HepG2 (cell line): ENCODE data around the gene H2AZ1. TPM values are rescaled to one million over a fixed set of nuclear protein-coding genes. Genes with fewer than 3 reads are reported as not detected.

Experiments
- CBX5 ChIP-seq: sonication (generic); formaldehyde crosslinking; IDR thresholded peaks from 2 replicates; pipeline ENCODE4 v1.4.0; 2020; ENCODE audit warnings: missing genetic modification reagents, borderline replicate concordance
- ELF4 ChIP-seq: sonication (generic); formaldehyde crosslinking; IDR thresholded peaks from 2 replicates; pipeline ENCODE4 v1.5.0; 2020; ENCODE audit warnings: missing genetic modification reagents, mild to moderate bottlenecking, moderate library complexity, borderline replicate concordance
- KDM4B ChIP-seq: sonication (generic); formaldehyde crosslinking; IDR thresholded peaks from 2 replicates; pipeline ENCODE4 v1.4.0; 2020; ENCODE audit warnings: missing genetic modification reagents
- MIER3 ChIP-seq: IDR thresholded peaks from 2 replicates; pipeline ENCODE4 v1.6.1; 2016; ENCODE audit warnings: missing compliant biosample characterization, borderline replicate concordance
- PAX8 ChIP-seq: sonication (generic); formaldehyde crosslinking; IDR thresholded peaks from 2 replicates; pipeline ENCODE4 v1.8.0; 2022; ENCODE audit warnings: mild to moderate bottlenecking, missing genetic modification reagents, borderline replicate concordance
- PCBP1 ChIP-seq: fragments of 200-400 bp; formaldehyde crosslinking; IDR thresholded peaks from 2 replicates; pipeline ENCODE4 v1.6.1; 2017; ENCODE audit warnings: mild to moderate bottlenecking, low read depth, low read length, borderline replicate concordance
- RBFOX2 ChIP-seq: fragments of 200-400 bp; formaldehyde crosslinking; IDR thresholded peaks from 2 replicates; pipeline ENCODE4 v1.6.1; 2017; ENCODE audit warnings: low read depth, mild to moderate bottlenecking, low read length
- RELA ChIP-seq: sonication (generic); formaldehyde crosslinking; IDR thresholded peaks from 2 replicates; pipeline ENCODE4 v1.4.0; 2020; ENCODE audit warnings: missing genetic modification reagents
- SP140L ChIP-seq: sonication (generic); formaldehyde crosslinking; IDR thresholded peaks from 2 replicates; pipeline ENCODE4 v1.4.0; 2020; ENCODE audit warnings: missing genetic modification reagents, borderline replicate concordance
- SP4 ChIP-seq: sonication (generic); formaldehyde crosslinking; IDR thresholded peaks from 2 replicates; pipeline ENCODE4 v1.8.1; 2023; ENCODE audit warnings: mild to moderate bottlenecking, missing genetic modification reagents
- TAF1 ChIP-seq: sonication (generic); formaldehyde crosslinking; IDR thresholded peaks from 2 replicates; pipeline ENCODE4 v1.4.0; 2020; ENCODE audit warnings: missing genetic modification reagents
- TBP ChIP-seq: sonication (generic); formaldehyde crosslinking; IDR thresholded peaks from 2 replicates; pipeline ENCODE4 v1.5.0; 2020; ENCODE audit warnings: missing genetic modification reagents
- TCF12 ChIP-seq, 2 experiments: fragments of 450-650 bp in 1 of 2; sonication (generic) in 1 of 2; formaldehyde crosslinking in 1 of 2; IDR thresholded peaks; 2 replicates each; pipeline versions ENCODE4 v1.6.1 to v1.8.0; 2017 to 2022; ENCODE audit warnings: antibody characterized with exemption in 1 of 2, mild to moderate bottlenecking in 1 of 2, missing genetic modification reagents in 1 of 2, moderate library complexity in 1 of 2
- ZBTB7A ChIP-seq: sonication (generic); formaldehyde crosslinking; IDR thresholded peaks from 2 replicates; pipeline ENCODE4 v1.8.0; 2022; ENCODE audit warnings: mild to moderate bottlenecking, missing genetic modification reagents
- ZC3H4 ChIP-seq: sonication (generic); formaldehyde crosslinking; IDR thresholded peaks from 2 replicates; pipeline ENCODE4 v1.4.0; 2020; ENCODE audit warnings: missing genetic modification reagents, borderline replicate concordance
- ZNF225 ChIP-seq: sonication (generic); formaldehyde crosslinking; IDR thresholded peaks from 2 replicates; pipeline ENCODE4 v1.4.0; 2020; ENCODE audit warnings: mild to moderate bottlenecking, missing genetic modification reagents
- ZNF343 ChIP-seq: sonication (generic); formaldehyde crosslinking; IDR thresholded peaks from 2 replicates; pipeline ENCODE4 v1.4.0; 2020; ENCODE audit warnings: mild to moderate bottlenecking, missing genetic modification reagents
- polyA plus RNA-seq, 8 experiments: library from polyadenylated mRNA; depleted of rRNA in 3 of 8; stranded (reverse) in 7 of 8; unstranded in 1 of 8; fragments of >200 nt; fragmentation: Illumina TruSeq in 4 of 8; extraction: Trizol in 4 of 8; gene quantifications; 2 replicates each; pipeline versions ENCODE4 v1.2.1 to v1.2.3, GENCODE V29; 2011 to 2016; ENCODE audit warnings: low read depth in 4 of 8, missing spikeins in 1 of 8, mixed read lengths in 1 of 8; ENCODE audit not compliant: insufficient read depth in 1 of 8
- total RNA-seq, 5 experiments: library from RNA; depleted of rRNA; stranded (reverse); fragments of >200 nt; fragmentation: Illumina TruSeq; extraction: Trizol; gene quantifications; 2 replicates each; pipeline ENCODE4 v1.2.3, GENCODE V29; 2016; ENCODE audit warnings: low read depth in 1 of 5
- TF ChIP-seq, protein P1 (sequence below): sonication (generic); formaldehyde crosslinking; IDR thresholded peaks from 2 replicates; pipeline ENCODE4 v1.4.0; 2020; ENCODE audit warnings: mild to moderate bottlenecking, missing genetic modification reagents, borderline replicate concordance
- TF ChIP-seq, protein P2 (sequence below): sonication (generic); formaldehyde crosslinking; IDR thresholded peaks from 2 replicates; pipeline ENCODE4 v1.5.0; 2020; ENCODE audit warnings: mild to moderate bottlenecking, missing genetic modification reagents, moderate library complexity
- TF ChIP-seq, protein P3 (sequence below): sonication (generic); formaldehyde crosslinking; IDR thresholded peaks from 2 replicates; pipeline ENCODE4 v1.5.1; 2020; ENCODE audit warnings: mild to moderate bottlenecking, moderate library complexity, missing genetic modification reagents
- TF ChIP-seq, protein P4 (sequence below): sonication (generic); formaldehyde crosslinking; IDR thresholded peaks from 2 replicates; pipeline ENCODE4 v1.8.1; 2023; ENCODE audit warnings: mild to moderate bottlenecking, missing genetic modification reagents, borderline replicate concordance

H2AZ1 gene
- total and polyA plus RNA-seq, 2 of the 13 experiments (the other 11 are each of a cell fraction or from before 2014, with no cell fraction given): 301 to 574 TPM

DNA sequence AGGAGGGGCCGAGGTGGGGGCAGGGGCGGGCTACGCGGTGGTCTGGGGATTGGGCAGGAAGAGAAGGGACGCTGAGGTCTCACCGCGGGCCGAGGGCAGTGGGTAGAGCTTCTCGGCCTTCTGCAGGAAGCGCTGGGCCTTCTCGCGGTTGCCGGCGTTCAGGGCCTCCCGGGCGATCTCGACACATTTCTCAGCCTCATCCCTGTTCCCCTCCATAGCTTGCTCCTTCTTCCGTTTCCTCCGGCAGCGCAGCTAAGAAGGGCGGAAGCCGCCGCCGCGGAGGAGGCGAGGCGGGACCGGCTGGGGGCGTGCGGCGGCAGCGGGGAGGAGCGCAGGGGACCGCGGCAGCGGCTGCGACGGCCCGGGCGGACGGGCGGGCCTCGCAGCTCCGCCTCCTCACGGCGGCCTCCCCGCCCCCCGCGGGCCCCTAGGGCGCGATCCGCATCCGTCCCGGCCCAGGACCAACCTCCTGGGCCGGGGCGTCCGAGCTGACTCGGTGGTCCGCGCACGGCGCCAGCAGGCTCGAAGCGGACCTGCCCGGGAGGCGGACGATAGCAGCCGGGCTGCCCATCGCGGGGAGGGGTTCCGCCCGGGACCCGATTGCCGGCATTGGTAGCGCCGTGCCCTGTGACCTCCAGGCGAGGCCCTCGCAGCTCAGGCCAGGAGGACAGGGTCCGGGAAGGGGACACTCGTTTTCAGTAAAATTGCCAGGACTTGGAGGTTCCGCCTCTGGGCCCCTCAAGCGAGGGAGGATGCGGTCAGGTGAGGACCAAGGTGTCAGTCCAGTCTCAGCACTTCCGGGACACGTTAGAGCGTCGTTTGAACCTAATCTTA, 3.5 kb downstream of the H2AZ1 start, which contains the start of gene DNAJB14 (continued):
- TF ChIP-seq, protein P1, sequence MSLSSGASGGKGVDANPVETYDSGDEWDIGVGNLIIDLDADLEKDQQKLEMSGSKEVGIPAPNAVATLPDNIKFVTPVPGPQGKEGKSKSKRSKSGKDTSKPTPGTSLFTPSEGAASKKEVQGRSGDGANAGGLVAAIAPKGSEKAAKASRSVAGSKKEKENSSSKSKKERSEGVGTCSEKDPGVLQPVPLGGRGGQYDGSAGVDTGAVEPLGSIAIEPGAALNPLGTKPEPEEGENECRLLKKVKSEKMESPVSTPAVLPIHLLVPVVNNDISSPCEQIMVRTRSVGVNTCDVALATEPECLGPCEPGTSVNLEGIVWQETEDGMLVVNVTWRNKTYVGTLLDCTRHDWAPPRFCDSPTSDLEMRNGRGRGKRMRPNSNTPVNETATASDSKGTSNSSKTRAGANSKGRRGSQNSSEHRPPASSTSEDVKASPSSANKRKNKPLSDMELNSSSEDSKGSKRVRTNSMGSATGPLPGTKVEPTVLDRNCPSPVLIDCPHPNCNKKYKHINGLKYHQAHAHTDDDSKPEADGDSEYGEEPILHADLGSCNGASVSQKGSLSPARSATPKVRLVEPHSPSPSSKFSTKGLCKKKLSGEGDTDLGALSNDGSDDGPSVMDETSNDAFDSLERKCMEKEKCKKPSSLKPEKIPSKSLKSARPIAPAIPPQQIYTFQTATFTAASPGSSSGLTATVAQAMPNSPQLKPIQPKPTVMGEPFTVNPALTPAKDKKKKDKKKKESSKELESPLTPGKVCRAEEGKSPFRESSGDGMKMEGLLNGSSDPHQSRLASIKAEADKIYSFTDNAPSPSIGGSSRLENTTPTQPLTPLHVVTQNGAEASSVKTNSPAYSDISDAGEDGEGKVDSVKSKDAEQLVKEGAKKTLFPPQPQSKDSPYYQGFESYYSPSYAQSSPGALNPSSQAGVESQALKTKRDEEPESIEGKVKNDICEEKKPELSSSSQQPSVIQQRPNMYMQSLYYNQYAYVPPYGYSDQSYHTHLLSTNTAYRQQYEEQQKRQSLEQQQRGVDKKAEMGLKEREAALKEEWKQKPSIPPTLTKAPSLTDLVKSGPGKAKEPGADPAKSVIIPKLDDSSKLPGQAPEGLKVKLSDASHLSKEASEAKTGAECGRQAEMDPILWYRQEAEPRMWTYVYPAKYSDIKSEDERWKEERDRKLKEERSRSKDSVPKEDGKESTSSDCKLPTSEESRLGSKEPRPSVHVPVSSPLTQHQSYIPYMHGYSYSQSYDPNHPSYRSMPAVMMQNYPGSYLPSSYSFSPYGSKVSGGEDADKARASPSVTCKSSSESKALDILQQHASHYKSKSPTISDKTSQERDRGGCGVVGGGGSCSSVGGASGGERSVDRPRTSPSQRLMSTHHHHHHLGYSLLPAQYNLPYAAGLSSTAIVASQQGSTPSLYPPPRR (CRISPR knock-in tag): peak; percentile 39; the same call in 1 of the 2 replicates
- TF ChIP-seq, protein P2, sequence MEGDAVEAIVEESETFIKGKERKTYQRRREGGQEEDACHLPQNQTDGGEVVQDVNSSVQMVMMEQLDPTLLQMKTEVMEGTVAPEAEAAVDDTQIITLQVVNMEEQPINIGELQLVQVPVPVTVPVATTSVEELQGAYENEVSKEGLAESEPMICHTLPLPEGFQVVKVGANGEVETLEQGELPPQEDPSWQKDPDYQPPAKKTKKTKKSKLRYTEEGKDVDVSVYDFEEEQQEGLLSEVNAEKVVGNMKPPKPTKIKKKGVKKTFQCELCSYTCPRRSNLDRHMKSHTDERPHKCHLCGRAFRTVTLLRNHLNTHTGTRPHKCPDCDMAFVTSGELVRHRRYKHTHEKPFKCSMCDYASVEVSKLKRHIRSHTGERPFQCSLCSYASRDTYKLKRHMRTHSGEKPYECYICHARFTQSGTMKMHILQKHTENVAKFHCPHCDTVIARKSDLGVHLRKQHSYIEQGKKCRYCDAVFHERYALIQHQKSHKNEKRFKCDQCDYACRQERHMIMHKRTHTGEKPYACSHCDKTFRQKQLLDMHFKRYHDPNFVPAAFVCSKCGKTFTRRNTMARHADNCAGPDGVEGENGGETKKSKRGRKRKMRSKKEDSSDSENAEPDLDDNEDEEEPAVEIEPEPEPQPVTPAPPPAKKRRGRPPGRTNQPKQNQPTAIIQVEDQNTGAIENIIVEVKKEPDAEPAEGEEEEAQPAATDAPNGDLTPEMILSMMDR (CRISPR knock-in tag): peak; percentile 4; the same call in 1 of the 2 replicates
- TF ChIP-seq, protein P3, sequence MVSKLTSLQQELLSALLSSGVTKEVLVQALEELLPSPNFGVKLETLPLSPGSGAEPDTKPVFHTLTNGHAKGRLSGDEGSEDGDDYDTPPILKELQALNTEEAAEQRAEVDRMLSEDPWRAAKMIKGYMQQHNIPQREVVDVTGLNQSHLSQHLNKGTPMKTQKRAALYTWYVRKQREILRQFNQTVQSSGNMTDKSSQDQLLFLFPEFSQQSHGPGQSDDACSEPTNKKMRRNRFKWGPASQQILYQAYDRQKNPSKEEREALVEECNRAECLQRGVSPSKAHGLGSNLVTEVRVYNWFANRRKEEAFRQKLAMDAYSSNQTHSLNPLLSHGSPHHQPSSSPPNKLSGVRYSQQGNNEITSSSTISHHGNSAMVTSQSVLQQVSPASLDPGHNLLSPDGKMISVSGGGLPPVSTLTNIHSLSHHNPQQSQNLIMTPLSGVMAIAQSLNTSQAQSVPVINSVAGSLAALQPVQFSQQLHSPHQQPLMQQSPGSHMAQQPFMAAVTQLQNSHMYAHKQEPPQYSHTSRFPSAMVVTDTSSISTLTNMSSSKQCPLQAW (CRISPR knock-in tag): no peak
- TF ChIP-seq TBP (CRISPR knock-in tag) (no peak), CBX5 (CRISPR knock-in tag) (no peak), ZBTB7A (CRISPR knock-in tag) (no peak), MIER3 (CRISPR knock-in tag) (no peak), TAF1 (CRISPR knock-in tag) (peak; percentile 54; the same call in 1 of the 2 replicates), SP4 (0 out of 2 replicates have a peak, but pooled peaks have one; percentile 24), RBFOX2 (peak; percentile 90), TCF12 (IDR thresholded peaks at IDR 0.05) (no peak), TCF12 (CRISPR knock-in tag; IDR thresholded peaks at IDR 0.05) (no peak), ZNF225 (no peak), PAX8 (CRISPR knock-in tag) (peak; percentile 72; the same call in 1 of the 2 replicates), SP140L (CRISPR knock-in tag) (no peak), ZNF343 (CRISPR knock-in tag) (peak; percentile 74; the same call in 1 of the 2 replicates), KDM4B (CRISPR knock-in tag) (no peak), PCBP1 (peak; percentile 66; the same call in 1 of the 2 replicates), ELF4 (CRISPR knock-in tag) (no peak), RELA (CRISPR knock-in tag) (no peak), ZC3H4 (peak; percentile 89)
- TF ChIP-seq, protein P4, sequence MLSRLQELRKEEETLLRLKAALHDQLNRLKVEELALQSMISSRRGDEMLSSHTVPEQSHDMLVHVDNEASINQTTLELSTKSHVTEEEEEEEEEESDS (CRISPR knock-in tag): no peak
